Activated naive CD4-positive, alpha-beta T cell treated with Interleukin-2 at 50 U/mL for 16 hours (primary cell): ENCODE results near the gene SARNP.
"Not testable (repeated sequence)": the region's sequence is repeated elsewhere in the genome, so short reads cannot be mapped to it uniquely, and the experiment has no call there.

Experiments used
- DNase-seq: peaks from one replicate; pipeline ENCODE4 v3.0.0-alpha.2; 2020

Gene SARNP, protein sequence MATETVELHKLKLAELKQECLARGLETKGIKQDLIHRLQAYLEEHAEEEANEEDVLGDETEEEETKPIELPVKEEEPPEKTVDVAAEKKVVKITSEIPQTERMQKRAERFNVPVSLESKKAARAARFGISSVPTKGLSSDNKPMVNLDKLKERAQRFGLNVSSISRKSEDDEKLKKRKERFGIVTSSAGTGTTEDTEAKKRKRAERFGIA

DNA sequence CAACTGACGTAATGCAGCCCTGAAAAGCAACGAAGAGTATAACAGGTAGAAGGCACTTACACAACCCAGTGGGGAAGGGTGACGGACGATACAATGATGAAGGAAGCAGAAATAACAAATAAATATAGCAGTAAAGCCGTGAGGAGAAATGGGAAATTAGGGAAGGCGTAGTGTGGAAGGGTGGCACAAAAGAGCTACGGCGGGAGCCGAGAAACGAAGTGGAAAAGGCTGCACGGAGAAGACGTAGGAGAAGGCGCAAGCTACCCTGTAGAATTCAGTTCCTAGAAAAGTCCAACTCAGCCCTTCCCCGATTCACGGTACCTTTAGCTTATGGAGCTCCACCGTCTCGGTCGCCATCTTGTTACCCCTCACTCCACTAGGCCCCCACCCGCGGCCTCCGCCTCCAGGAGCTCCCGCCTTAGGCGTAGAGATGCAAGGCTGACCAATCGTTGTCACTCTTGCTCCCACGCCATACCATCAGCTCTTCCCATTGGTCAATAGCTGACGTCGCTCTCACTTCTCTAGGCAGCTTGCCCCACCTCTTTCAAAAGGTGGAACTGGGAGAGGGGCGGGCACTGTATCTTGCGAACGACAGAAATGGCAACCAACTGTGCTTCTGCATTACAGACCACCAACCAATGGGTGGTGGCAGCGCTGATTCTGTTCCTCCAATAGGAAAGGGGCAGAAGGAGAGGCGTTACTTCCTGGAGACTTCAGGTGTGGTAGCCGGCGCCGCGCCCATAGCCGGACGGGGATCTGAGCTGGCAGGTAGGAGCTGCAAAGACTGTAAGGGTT lies at the start of gene SARNP, which contains the start of gene ORMDL2:
SARNP (minus strand) TSS at position 380 of the 795 bp plus-strand sequence; CDS start at position 357, 23 bp downstream.
ORMDL2 (plus strand) TSS at position 697 of the 795 bp plus-strand sequence. CDS start 959 bp downstream, outside the sequence.
- DNase-seq, result peak; percentile 96

DNA sequence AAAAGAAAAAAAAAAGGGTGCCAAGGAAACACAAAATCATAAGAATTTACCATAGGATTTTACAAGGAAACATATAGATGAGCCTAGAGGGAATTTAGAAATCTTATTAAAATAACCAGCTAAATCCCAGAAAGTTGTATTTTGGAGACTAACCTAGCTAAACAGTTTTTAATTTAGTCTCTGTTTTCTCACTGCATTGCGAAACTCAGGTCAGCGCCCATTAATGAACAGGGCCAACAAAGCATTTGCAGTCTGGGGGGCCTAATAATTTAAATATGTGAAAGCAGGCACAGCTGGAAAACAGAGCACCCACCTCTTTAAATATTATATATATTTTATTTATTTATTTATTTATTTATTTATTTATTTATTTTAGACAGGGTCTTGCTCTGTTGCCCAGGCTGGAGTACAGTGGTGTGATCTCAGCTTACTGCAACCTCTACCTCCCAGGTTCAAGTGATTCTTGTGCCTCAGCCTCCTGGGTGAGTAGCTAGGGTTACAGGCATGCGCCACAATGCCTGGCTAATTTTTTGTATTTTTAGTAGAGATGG lies 49.0 kb upstream of the SARNP start:
- not testable (repeated sequence) for DNase-seq

DNA sequence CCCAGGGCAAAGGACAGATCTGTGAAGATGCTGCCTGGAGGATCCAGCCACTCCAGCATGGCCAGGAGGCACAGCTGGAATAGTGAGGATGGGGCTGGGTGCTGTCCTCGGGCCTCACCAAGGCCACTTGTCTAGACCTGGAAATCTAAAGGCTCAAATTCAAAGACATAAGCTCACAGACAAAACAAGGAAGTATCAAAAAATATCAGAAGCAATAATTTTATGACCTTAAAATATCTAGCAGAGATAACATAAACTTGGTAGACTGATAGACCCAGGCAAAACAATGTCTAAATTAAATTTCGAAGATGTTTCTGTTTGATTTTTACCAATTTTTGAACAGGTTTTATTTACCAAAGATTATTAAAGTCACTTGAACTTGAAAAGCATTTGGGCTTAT lies 47.8 kb upstream of the SARNP start:
- no peak for DNase-seq

DNA sequence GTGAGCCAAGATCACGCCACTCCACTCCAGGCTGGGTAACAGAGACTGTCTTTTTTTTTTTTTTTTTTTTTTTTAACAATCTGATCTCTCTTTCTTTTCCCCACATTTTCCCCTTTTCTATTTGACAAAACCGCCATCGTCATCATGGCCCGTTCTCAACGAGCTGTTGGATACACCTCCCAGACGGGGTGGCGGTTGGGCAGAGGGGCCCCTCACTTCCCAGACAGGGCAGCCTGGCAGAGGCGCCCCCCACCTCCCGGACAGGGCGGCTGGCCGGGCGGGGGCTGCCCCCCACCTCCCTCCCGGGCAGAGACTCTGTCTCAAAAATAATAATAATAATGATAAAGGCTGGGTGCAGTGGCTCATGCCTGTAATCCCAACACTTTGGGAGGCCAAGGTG lies 45.4 kb upstream of the SARNP start:
- not testable (repeated sequence) for DNase-seq

DNA sequence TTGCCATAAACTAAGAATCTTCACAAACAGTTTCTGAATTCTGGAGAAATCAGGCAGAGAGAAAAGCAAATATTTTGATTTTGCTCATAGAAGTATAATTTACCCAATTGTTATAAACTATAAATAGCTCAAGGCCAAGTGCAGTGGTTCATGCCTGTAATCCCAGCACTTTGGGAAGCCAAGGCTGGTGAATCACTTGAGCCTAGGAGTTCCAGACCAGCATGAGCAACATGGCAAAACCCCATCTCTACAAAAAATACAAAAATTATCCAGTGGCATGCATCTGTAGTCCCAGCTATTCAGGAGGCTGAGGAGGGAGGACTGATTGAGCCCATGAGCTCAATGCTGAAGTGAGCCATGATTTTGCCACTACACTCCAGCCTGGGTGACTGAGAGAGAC lies 44.8 kb upstream of the SARNP start:
- DNase-seq, result no peak

DNA sequence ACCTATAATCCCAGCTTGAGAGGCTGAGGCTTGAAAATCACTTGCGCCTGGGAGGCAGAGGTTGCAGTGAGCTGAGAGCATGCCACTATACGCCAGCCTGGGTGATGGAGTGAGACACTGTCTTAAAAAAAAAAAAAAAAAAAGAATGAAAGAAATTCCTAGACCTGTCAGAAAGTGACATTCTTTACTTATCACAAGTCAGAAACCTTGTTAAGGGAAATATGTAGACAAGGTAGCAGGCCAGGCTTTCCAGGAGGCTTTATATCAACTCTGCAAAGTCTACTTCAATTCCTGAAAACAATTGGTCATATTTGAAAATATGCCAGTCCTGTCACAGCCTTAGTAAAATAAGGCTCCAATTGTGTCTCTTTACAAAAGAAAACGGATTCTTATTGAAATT lies 44.3 kb upstream of the SARNP start:
- no peak for DNase-seq

DNA sequence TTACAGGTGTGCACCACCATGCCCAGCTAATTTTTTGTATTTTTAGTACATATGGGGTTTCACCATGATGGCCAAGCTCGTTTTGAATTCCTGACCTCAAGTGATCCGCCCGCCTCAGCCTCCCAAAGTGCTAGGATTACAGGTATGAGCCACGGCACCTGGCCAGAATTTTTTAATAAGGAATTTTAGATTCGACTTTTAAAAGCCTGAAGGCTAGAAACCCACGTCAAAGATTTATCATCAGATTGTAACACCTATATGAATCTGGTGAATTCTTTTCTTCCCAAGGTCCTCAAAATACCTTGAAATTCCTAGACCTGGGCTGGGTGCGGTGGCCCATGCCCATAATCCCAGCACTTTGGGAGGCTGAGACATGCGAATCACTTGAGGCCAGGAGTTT lies 43.9 kb upstream of the SARNP start:
- DNase-seq, result no peak

DNA sequence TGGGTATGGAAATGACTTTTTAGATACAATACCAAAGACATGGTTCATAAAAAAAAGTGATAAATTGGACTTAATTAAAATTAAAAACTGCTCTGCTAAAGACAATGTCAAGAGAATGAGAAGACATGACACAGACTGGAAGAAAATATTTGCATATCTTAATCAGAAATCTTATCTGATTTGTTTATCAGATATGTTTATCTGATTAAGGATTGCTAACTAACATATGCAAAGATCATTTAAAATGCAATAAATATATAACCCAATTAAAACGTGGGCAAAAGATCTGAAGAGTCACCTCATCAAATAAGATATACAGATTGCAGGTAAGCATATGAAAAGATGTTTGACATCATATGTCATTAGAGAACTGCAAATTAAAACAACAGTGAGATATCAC lies 35.2 kb upstream of the SARNP start:
- no peak for DNase-seq

DNA sequence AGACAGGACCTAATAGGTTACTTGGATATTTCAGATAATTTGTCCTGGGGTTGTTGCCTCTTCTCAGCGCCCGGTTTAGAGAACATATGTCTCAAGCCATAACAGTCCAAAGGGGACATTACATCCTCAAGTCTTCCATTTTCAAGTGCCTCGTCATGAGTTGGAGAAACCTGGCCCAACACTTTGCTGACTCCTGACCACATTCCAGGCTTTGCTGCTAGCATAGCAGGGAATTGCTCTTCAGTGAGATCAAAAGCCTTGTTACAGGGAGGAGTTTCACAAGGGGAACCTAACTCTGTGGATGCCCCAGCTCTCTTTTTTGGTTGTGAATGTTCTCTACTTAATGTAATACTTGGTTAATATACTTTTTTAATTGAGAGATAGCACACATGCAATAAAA lies 33.4 kb upstream of the SARNP start:
- no peak for DNase-seq

DNA sequence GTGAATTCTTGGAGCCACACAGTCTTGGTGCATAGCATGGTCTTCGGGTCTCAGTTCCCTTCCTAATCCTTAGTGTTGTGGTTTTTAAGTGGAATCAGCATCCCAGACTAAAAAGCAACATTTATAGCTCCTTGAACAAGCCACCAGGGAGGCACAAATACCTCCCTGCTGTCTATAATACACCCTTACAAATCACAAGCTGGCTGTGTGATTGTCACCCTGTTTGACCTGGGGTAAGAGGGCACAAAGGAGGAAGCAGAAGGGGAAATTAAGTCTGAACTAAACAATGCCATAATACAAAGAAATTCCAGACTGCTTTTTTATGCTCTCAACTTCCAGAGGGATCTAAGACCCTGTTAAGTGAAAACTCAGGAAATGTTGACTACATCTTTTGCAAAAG lies 32.9 kb upstream of the SARNP start:
- DNase-seq, result no peak

DNA sequence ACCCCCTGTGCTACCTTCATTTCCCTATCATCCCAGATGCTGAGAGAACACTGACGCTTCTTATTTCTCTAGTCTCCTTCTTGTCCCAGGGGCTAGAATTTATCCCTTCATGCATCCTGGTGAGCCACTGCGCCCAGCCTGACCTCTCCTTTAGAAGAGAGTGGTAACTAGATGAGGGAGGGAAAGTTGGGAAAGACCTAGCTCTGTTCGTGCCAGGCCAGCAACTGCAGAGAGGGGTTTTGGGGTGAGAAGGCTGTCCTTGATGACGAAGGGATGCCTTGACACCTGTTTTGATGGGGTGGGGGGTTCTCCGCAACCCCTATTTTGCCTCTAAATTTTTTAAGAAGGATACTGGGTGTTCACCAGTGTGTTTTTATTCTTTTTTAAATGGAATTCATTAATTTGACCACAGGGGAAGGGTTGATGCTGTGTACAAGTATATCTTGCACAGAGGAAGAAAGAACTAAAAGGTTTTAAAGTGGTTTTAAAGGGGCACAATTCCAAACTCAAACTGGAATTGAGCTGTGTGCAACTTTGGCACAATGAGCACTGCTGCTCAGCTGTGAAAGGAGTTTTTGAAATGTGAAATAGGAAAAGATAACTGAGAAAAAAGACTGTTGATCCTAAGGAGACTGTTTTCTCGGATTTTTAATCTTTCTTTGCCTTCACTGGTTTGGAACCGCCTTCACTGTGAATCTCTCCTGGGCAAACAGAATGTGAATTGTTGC lies 32.3 kb upstream of the SARNP start:
- no peak for DNase-seq

DNA sequence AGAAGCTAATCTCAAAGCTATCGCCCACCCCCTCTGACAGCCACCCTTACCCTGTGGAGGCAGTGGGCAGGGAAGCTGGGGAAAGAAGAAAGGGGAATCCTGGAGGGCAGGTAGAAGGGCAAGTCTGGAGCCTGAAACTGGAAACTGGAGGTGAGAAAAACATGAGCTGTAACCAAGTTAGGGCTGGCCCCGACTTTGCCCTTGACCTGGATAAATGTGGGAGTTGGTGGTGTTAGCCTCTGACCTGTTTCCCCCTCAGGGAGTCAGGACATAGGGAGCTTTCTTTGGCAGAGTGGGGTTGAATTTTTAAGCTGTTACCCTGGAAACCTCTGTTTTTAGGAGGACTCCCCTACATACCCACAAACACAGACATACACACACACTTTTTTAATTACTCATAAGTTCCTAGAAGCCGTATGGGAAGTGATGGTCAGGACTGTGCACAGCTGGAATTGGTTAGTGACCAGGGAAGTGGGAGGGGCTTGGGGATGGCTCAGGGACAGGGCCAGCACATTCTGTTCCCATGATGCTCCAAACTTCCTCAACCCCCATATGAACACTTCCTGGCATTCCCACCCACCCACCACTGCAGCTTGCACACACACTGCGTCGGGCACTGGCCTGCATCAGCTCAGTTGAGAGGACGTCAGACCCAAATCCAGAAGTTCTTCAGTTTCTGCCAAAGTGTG lies 30.2 kb upstream of the SARNP start:
- no peak for DNase-seq

DNA sequence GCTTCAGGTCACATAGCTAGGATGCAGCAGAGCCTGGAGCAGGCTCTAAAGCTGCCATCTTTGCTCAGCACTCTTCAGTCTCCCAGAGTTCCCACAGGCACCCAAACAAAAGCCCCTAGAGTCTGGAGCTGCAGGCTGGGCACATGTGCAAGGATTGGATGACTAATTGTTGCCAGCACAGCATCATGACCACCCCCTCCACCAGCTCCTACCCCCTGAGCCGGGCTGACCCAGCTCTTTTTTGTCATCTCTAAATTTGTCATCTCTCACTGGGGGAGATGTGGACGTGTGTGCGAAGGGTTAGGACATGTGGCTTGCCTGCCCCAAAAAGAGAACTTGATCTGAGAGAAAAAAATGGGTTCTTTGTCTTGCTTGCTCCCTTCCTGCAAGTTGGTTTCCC lies 29.5 kb upstream of the SARNP start:
- no peak for DNase-seq

DNA sequence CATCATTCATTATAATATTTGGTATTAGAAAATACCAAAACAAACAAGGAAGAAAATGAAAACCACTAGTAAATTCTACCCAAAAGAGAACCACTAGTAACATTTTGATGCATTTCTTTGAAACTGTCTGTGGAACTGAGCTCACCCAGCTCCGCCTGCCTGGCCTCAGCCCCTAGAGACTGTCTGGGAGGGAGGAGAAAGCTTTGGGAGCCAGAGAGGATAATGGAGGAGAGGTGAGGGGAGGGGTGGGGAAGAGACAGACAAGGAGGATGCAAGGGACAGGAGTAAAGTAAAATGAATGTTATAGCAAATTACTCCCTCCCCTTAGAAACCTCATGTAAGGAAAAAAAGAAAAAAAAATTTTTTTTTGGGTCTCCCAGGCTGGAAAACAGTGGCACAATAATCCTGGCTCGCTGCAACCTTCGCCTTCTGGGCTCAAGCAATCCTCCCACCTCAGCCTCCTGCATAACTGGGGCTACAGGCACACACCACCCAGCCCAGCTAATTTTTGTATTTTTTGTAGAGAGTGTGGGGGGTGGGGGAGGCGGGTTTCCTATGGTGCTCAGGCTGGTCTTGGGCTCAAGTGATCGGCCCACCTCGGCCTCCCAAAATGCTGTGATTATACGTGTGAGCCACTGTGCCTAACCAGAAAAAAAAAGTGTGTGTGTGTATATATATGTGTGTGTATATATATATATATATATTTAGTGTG lies 28.4 kb upstream of the SARNP start:
- DNase-seq, result no peak

DNA sequence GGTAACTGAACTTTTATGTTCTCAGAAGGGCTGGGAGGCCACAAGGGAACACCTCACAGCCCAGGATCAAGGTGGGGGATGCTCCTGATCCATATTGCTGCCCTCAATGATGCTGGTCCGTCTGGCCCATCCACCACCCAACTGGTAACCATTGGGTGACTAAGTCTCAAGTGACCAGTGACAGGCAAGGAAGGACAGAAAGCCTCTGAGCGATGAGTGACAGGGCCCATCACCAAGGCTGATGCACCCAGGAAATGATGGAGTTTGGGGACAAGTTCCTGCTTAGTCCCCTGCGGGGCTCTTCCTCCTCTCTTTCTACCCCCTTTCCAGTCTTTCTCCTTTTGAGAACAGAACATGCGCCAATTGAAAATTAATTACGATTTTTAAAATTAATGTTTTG lies 27.8 kb upstream of the SARNP start:
- DNase-seq, result no peak

DNA sequence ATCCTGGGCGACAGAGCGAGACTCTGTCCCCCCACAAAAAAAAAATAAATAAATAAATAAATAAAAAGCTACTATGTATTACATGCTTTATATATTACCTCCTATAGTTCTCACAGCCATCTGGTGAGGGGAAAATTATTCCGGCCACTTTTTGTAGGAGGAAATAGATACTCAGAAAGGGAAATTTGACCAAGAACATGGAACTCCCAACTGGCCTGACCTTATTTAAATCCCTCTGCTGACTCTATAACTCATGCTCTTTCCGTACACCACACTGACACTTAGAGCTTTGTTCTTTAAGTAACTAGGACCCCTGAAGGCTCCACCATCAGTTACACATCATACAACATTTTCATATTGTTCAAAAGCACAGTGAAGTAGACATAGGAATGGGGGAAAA lies 27.4 kb upstream of the SARNP start:
- DNase-seq, result no peak

DNA sequence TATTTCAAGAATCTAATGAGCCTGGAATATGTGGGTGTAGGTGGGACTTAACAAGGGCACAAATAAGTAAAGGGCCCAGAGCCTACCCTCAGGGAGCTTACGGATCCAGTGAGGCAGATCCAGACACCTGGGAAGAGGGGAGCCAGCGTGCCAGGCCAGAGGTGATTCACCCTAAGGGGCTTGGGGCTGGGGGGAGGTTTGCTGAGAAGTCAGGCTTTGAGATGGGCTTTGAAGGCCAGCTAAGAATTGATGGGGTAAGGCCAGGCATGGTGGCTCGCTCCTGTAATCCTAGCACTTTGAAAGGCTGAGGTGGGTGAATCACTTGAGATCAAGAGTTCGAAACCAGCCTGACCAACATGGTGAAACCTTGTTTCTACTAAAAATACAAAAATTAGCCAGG lies 25.9 kb upstream of the SARNP start:
- no peak for DNase-seq

DNA sequence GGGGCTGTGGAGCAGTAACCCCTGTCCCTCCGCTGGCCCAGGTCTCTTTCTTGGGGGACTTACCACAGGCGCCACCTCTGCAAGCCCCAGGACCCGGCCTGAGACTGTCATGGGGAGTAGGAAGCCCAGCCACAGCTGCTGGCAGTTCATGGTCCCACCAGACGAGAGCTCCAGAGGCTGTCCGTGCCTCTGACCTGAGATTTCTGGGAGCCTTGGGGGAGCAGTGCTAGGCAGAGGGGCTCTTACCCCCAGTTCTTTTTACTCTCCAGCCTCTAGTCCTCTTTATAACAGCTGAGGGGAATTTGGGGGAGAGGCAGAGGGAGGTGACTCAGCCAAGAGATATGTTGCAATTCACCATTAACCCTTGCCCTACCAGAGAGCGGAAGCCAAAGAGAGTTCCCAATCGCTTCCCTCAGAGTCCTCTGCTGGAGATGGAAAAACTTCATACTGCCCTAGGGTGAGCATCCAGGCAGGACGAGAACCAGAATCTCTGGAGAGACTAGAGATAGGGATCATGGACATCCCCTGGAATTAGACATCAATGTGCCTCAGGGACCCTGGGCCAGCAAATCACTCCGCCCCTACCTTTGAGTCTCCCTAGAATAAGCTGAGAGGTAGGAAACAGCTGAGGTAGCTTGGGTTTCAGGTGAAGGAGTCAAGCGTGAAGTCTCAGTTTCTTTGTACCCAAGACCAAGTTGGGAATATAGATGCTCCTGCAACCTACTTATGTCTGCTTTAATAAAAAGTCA lies 25.3 kb upstream of the SARNP start, which contains the start of gene MMP19:
MMP19 (minus strand) TSS at position 256 of the 749 bp plus-strand sequence; CDS start at position 150, 106 bp downstream.
- DNase-seq, result no peak

DNA sequence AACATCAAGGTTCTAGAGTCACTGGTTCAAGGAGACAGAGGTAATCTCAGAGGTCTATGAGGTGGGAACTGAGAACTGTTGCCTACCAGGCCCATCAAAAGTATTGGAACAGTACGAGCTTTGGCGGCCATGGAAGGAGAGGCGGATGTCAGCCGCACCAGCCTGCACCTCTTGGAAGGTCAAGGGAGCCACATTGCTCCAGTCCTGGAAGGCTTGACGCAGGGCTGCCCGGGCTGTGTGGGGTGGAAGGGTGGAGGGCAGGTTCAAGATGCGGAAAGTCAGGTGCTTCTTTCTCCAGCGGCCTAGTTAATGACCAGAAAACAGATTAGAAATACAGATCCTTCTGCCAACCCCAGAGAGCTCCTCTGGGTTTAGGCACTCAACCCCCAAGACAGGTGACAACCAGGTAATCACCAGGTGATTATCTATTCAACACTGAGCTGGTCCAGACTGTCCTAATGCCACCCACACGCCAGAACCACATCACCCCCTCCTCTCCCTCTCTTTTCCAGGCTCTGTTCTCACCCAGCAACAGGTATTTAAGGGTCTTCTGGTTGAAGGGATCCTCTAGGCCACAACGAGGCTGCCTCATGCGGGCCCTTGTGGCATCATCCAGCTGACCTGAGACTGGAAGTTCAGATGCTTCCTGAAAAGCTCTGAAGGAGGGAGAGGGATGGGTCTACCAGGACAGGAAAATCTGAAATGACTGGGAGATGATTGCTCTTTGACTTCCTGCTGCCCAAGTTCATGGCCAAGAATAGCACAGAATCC lies 23.2 kb upstream of the SARNP start:
- no peak for DNase-seq

DNA sequence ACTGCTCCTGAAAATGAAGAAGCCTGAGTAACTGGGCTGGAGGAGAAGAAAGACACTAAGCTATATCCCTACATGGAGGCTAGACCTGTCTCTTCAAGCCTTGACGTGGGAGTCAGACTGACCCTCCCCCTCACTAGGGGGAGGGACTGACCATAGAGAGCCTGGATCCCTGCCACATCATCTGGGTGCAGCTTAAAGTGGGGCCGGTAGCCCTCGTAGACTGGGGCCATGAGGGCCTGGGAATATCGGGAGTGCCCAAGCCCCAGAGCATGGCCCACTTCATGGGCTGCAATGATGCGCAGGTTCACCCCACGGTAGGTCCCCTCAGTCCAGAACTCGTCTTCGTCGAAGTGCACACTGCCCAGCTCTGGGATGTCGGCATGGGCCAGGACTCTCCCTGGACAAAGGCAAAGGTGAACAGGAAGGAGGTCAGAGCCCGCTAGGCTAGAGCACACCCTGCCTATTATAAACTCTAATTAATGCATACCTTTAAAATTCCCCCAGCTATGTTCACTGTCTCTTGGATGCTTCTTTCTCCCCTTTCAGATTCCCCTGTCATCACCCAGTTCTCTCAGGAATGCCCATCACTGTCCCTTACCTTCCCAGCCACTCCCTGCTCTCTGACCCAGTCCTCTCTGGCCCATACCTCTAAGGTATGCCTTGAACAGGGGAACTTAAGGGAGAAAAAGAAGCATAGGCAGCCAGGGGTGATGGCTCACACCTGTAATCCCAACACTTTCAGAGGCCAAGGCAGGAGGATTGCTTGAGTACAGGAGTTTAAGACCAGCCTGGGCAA lies 22.0 kb upstream of the SARNP start:
- no peak for DNase-seq
